Left lung (tissue), 10 donors: ENCODE data around the gene GABRD. TPM values are rescaled to one million over a fixed set of nuclear protein-coding genes. Genes with fewer than 3 reads are reported as not detected.

Experiments used
- ATAC-seq: fragments of 200-7000 bp; cut with Tn5 transposase; one replicate; pipeline ENCODE4 v1.9.1; 2020; ENCODE audit warnings: moderate library complexity
- DNase-seq, 4 donors: peaks; one replicate each; pipeline ENCODE4 v3.0.0-alpha.2; 2013 to 2020
- H3K27ac ChIP-seq, 2 donors: fragments of 200-600 bp; sonication (generic) in 1 of 2; one replicate each; pipeline versions ENCODE4 v1.5.0 to v1.8.0; 2020 to 2021
- H3K27me3 ChIP-seq, 2 donors: fragments of 200-600 bp; sonication (generic) in 1 of 2; one replicate each; pipeline versions ENCODE4 v1.5.0 to v1.8.0; 2020 to 2021
- H3K36me3 ChIP-seq, 2 donors: fragments of 200-600 bp; sonication (generic) in 1 of 2; one replicate each; pipeline versions ENCODE4 v1.5.0 to v1.8.0; 2020 to 2021
- H3K4me1 ChIP-seq, 2 donors: fragments of 200-600 bp; one replicate each; pipeline ENCODE4 v1.8.0; 2021
- H3K4me3 ChIP-seq, 2 donors: fragments of 200-600 bp; sonication (generic) in 1 of 2; one replicate each; pipeline versions ENCODE4 v1.5.0 to v1.8.0; 2020 to 2021; ENCODE audit warnings: mild to moderate bottlenecking in 1 of 2
- H3K9me3 ChIP-seq, 2 donors: fragments of 200-600 bp; sonication (generic) in 1 of 2; one replicate each; pipeline versions ENCODE4 v1.5.0 to v1.8.0; 2020 to 2021
- CTCF ChIP-seq, 2 donors: fragments of 200-600 bp; sonication (generic) in 1 of 2; IDR thresholded peaks; one replicate each; pipeline versions ENCODE4 v1.5.0 to v1.8.0; 2021; ENCODE audit warnings: antibody characterized with exemption in 2 of 2
- intact Hi-C, 2 donors: fragments of 100-400 bp; cut with DNase I; formaldehyde crosslinking; loops; one replicate each; pipeline versions ENCODE4 v1.11.2 to v1.14.2; 2022
- polyA plus RNA-seq, 6 donors: library from polyadenylated mRNA; unstranded; fragments of 120-200 nt; gene quantifications; one replicate each; pipeline ENCODE4 v1.2.1, GENCODE V29; 2013; ENCODE audit not compliant: insufficient read length in 6 of 6
- total RNA-seq, 2 donors: library from RNA; stranded (reverse); fragmentation: NEBNext Ultra II Directional; extraction: Animal tissue kit (Norgen Biotek cat#: 25700); gene quantifications; one replicate each; pipeline ENCODE4 v1.2.1, GENCODE V29; 2021
- donor health status: DM: no; HTN: yes; CAD: no.
- donor health status: DM: no; HTN: no; CAD: no.

The GABRD gene
- total and polyA plus RNA-seq, 8 donors: 0.31 to 14.2 (median 9.3) TPM

- intact Hi-C loops: no loop called here
- DNase-seq (no peak), ATAC-seq (no peak)
Measured at GRCh38 chr1:2031546-2032540, 12.7 kb downstream of the GABRD start.

GRCh38 chr1:2032737-2033136, 13.6 kb downstream of the GABRD start:
- Histone ChIP-seq H3K4me1 (no peaks in the 10 kb centered on the region), H3K27ac (no peak overlapping the region), H3K4me3 (no peak overlapping the region), H3K9me3 (no peaks in the 10 kb centered on the region), H3K36me3 (no peaks in the 10 kb centered on the region), H3K27me3 (peaks cover 0 to 41% of the 10 kb centered on the region in 2 donors)
- no peak for ATAC-seq
- no peak for DNase-seq
- intact Hi-C loops: no loop called here
- TF ChIP-seq CTCF (IDR thresholded peaks at IDR 0.05): no peak

More at GRCh38 chr1:2031546-2032540, 12.7 kb downstream of the GABRD start:
- Histone ChIP-seq H3K27ac (no peak overlapping the region), H3K4me1 (no peaks in the 10 kb centered on the region), H3K9me3 (no peaks in the 10 kb centered on the region), H3K4me3 (no peak overlapping the region), H3K36me3 (no peaks in the 10 kb centered on the region), H3K27me3 (peaks cover 0 to 41% of the 10 kb centered on the region in 2 donors)
- TF ChIP-seq CTCF (IDR thresholded peaks at IDR 0.05): no peak

DNA sequence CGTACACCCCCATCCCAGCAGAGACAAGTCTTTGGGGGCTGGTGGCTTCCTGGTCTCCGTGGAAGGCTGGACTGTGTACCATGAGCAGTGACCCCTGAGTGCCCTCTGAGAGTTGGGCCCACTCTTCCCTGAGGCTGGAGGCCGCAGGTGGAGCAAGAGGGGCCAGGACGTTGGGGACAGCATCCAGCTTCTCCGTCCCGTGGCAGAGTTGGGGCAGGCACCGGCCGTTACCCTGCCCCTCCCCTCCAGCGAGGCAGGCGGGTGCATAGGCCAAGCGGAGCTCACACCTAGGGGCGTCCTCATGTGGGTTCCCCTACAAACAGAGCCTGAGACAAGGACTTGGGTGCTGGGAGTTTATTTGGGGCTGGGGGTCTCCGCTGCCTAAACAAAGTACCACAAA, 14.0 kb downstream of the GABRD start:
- intact Hi-C loops: no loop called here
- Histone ChIP-seq H3K27ac (no peak overlapping the region), H3K4me3 (no peak overlapping the region), H3K27me3 (peaks cover 0 to 41% of the 10 kb centered on the region in 2 donors), H3K9me3 (no peaks in the 10 kb centered on the region), H3K36me3 (no peaks in the 10 kb centered on the region), H3K4me1 (no peaks in the 10 kb centered on the region)
- ATAC-seq (no peak), DNase-seq (peak in 1 of 4 donors; percentile 37)
- TF ChIP-seq CTCF (IDR thresholded peaks at IDR 0.05): no peak

DNA sequence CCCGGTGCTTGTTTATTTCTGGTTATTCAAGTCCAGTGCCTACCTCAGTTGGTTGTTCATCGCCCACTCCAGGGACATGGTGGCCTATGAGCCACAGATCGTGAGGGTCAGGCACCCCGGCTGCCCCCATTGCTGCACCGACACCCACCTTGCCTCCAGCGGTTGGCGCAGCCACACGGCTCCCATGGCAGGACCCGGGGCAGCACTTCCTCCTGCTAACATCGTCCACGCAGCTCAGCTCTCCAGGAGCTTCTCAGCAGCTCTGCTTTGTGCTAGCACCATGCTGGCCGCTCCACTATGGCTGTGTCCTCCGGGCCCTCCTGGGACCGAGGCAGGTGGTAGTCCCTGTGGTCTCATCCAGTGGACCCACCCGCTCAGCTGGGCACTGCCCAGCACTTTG, 17.1 kb downstream of the GABRD start:
- H3K27me3 ChIP-seq: peaks cover 0 to 20% of the 10 kb centered on the region in 2 donors
- peak in 1 of 4 donors; percentile 61 for DNase-seq
- no peaks in the 10 kb centered on the region for H3K9me3 ChIP-seq
- H3K4me1 ChIP-seq: no peaks in the 10 kb centered on the region
- H3K4me3 ChIP-seq: no peak overlapping the region
- no peak for TF ChIP-seq CTCF (IDR thresholded peaks at IDR 0.05)
- no peak overlapping the region for H3K27ac ChIP-seq
- H3K36me3 ChIP-seq: no peaks in the 10 kb centered on the region
- intact Hi-C loops: no loop called here
- ATAC-seq: no peak

- no peaks in the 10 kb centered on the region for H3K9me3 ChIP-seq
- no peak for TF ChIP-seq CTCF (IDR thresholded peaks at IDR 0.05)
- H3K27ac ChIP-seq: no peak overlapping the region
- ATAC-seq (no peak), DNase-seq (peak in 1 of 4 donors; percentile 52)
- intact Hi-C loops: no loop called here
- peaks cover 0 to 8% of the 10 kb centered on the region in 2 donors for H3K27me3 ChIP-seq
- no peaks in the 10 kb centered on the region for H3K4me1 ChIP-seq
- H3K4me3 ChIP-seq: no peak overlapping the region
- H3K36me3 ChIP-seq: no peaks in the 10 kb centered on the region
Measured at GRCh38 chr1:2037314-2037979, 18.3 kb downstream of the GABRD start.
